Karpas-422 (cell line): ENCODE results near the gene GAL. TPM values are rescaled to one million over a fixed set of nuclear protein-coding genes. Genes with fewer than 3 reads are reported as not detected.

Source experiments
- DNase-seq: peaks from one replicate; pipeline ENCODE4 v3.0.0-alpha.2; 2015
- H2AFZ ChIP-seq: fragments of 200-600 bp; sonication (generic); 2 replicates; pipeline ENCODE4 v1.6.1; 2014; ENCODE audit warnings: antibody characterized with exemption, low read length, mixed read lengths
- H3K27ac ChIP-seq: fragments of 200-600 bp; sonication (generic); 2 replicates; pipeline ENCODE4 v1.5.1; 2014; ENCODE audit warnings: mild to moderate bottlenecking, low read length, moderate library complexity
- H3K27me3 ChIP-seq: fragments of 200-600 bp; sonication (generic); 2 replicates; pipeline ENCODE4 v1.6.1; 2014; ENCODE audit warnings: low read length, mixed read lengths
- H3K36me3 ChIP-seq: fragments of 200-600 bp; sonication (generic); 2 replicates; pipeline ENCODE4 v1.6.1; 2014; ENCODE audit warnings: low read length, mixed read lengths; ENCODE audit not compliant: insufficient read depth
- H3K4me1 ChIP-seq: fragments of 200-600 bp; sonication (generic); 2 replicates; pipeline ENCODE4 v1.6.1; 2014; ENCODE audit warnings: mild to moderate bottlenecking, low read length, mixed read lengths
- H3K4me2 ChIP-seq: fragments of 200-600 bp; sonication (generic); 2 replicates; pipeline ENCODE4 v1.6.1; 2014; ENCODE audit warnings: low read length, low read depth, mild to moderate bottlenecking; ENCODE audit not compliant: poor library complexity, severe bottlenecking
- H3K4me3 ChIP-seq: fragments of 200-600 bp; sonication (generic); 2 replicates; pipeline ENCODE4 v1.5.1; 2014; ENCODE audit warnings: mild to moderate bottlenecking, antibody characterized with exemption, low read length, mixed read lengths
- H3K79me2 ChIP-seq: fragments of 200-600 bp; sonication (generic); 2 replicates; pipeline ENCODE4 v1.6.1; 2014; ENCODE audit warnings: mild to moderate bottlenecking, low read length, mixed read lengths
- H3K9ac ChIP-seq: fragments of 200-600 bp; sonication (generic); 2 replicates; pipeline ENCODE4 v1.6.0; 2014; ENCODE audit warnings: low read length
- H3K9me2 ChIP-seq: fragments of 200-600 bp; sonication (generic), shearing (Covaris generic); replicated peaks from 2 replicates; pipeline ENCODE4 v1.6.0; 2014; ENCODE audit warnings: mild to moderate bottlenecking, low read length, moderate library complexity; ENCODE audit not compliant: insufficient read depth
- H3K9me3 ChIP-seq: fragments of 300-700, 200-600 bp; sonication (generic); 2 replicates; pipeline ENCODE4 v1.6.1; 2014; ENCODE audit warnings: low read length, mixed read lengths
- H4K20me1 ChIP-seq: fragments of 200-600 bp; sonication (generic); 2 replicates; pipeline ENCODE4 v1.6.1; 2014; ENCODE audit warnings: mild to moderate bottlenecking, antibody characterized with exemption, low read length, low read depth; ENCODE audit not compliant: insufficient read depth
- total RNA-seq: library from RNA; depleted of rRNA; stranded (reverse); fragments of >200 nt; shearing (Covaris generic); gene quantifications from 2 replicates; pipeline ENCODE4 v1.2.3, GENCODE V29; 2014; ENCODE audit warnings: low replicate concordance

GAL gene
- total RNA-seq, 1 experiment from 2014 or later, result not detected

DNA sequence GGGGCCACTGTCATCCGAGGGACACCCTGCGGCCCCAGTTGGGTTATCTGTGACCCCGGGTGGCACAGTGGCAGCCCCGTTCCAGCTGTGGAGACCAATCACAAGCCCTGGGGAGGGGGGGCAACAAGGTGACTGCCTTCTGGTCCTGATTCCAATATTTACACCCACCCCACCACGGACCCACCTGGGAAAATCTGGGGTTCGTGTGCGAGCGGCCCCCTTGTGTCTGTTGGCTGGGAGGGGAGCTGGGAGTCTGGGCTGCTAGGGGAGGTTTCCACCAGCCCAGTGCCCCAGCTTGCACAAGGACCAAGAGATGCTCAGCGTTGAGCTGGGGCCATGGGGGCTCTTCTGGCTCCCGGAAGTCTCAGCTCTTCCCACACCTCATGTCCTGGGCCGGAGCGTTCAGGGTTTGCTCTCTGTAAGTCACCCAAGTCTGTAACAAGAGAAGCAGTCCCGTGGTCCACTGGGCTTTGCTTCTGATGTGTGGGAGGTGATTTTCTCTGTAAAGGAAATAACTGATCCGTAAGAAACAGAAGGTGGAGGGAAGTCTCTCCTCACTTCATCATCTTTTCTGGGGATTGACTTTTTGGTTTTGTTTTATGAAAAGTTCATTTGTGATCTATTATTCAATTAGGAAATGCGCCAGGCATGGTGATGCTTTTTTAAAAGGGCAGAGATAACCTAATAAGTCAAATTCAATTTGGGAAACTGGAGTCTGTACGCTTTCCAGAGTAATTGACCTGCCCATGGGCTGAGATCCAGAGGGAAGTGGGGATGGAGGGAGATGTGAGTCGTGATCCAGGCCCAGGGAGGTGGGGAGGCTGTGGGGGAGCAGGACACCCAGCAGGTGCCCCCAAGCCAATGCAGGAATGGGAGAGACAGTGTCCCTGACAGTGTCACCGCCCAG, 22.4 kb upstream of the GAL start:
- DNase-seq, result no peak
- Histone ChIP-seq H3K9ac (no peak overlapping the region), H3K36me3 (no peaks in the 10 kb centered on the region), H3K27me3 (no peaks in the 10 kb centered on the region; the same call in 1 of the 2 replicates), H3K4me3 (no peak overlapping the region), H3K27ac (no peak overlapping the region), H4K20me1 (no peaks in the 10 kb centered on the region), H3K79me2 (no peaks in the 10 kb centered on the region), H2AFZ (no peak overlapping the region), H3K4me2 (no peak overlapping the region), H3K4me1 (no peaks in the 10 kb centered on the region), H3K9me3 (no peaks in the 10 kb centered on the region), H3K9me2 (no peaks in the 10 kb centered on the region)

DNA sequence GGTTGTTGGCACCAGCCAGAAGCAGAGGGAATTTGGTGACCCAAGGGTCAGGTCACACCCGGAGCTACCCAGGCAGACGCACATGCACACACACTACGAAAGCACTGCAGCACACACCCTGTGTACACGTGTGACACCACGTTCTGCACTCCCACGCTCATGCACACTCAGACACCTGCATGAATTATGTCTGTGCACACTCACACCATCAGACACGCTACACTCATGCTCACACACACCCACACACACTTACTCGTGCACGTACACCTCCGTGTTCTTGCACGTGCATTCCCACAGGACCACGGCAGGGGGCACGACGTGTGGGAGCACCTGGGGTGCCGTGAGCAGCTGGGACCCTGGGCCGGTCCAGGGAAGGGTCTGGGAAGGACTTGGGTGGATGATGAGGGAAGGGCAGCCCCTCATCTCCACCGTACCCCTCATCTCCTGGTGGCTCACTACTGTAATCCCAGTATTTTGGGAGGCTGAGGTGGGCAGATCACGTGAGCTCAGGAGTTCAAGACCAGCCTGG, 20.8 kb upstream of the GAL start:
- Histone ChIP-seq H4K20me1 (no peaks in the 10 kb centered on the region), H3K9ac (no peak overlapping the region), H3K9me3 (no peaks in the 10 kb centered on the region), H3K36me3 (no peaks in the 10 kb centered on the region), H3K4me2 (no peak overlapping the region), H3K27me3 (no peaks in the 10 kb centered on the region), H3K79me2 (no peaks in the 10 kb centered on the region), H2AFZ (no peak overlapping the region), H3K27ac (no peak overlapping the region), H3K9me2 (no peaks in the 10 kb centered on the region), H3K4me3 (no peak overlapping the region), H3K4me1 (no peaks in the 10 kb centered on the region)
- no peak for DNase-seq

DNA sequence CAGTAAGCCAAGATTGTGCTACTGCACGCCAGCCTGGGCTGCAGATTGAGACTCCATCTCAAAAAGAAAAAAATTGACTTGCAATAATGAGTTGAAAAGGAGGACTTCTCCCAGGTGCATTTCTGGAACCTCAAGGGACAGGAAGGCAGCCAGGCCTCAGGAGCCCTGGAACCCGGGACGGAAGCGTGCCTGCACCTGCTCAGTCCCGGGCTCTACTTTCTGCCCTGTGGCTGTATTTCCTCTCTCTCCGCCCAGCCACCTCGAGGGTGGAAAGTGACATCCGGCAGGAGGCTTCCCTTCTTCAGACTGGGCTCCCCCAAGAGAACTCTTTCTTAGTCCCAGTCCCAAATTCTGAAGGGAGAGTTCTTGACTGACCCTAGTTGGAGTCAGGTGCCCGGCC, 20.2 kb upstream of the GAL start:
- Histone ChIP-seq H3K79me2 (no peaks in the 10 kb centered on the region), H3K9me3 (no peaks in the 10 kb centered on the region), H3K9ac (no peak overlapping the region), H3K27ac (no peak overlapping the region), H3K4me1 (no peaks in the 10 kb centered on the region), H3K27me3 (no peaks in the 10 kb centered on the region), H3K9me2 (no peaks in the 10 kb centered on the region), H3K36me3 (no peaks in the 10 kb centered on the region), H2AFZ (no peak overlapping the region), H4K20me1 (no peaks in the 10 kb centered on the region), H3K4me2 (no peak overlapping the region), H3K4me3 (no peak overlapping the region)
- DNase-seq, result no peak

DNA sequence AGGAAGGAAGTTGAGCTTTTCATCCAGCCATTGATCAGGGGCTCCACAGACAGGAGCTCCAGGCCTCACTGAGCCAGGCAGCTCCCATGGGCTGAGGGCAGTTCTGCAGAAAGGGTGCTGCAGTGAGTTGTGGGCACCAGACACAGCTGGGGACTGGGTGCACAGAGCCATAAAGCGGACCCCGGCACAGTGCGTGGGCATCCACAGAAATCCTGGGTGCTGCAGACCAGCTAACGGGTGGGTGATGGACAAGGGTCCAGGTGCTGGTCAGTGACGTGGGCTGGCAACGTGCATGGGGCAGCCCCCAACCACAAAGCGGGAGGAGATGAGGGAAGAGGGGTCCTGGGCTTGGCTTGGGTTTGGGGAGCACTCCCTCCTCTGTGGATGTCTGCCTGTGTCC, 19.4 kb upstream of the GAL start:
- Histone ChIP-seq H2AFZ (no peak overlapping the region), H3K27ac (no peak overlapping the region), H4K20me1 (no peaks in the 10 kb centered on the region), H3K4me1 (no peaks in the 10 kb centered on the region), H3K79me2 (no peaks in the 10 kb centered on the region), H3K27me3 (no peaks in the 10 kb centered on the region), H3K4me2 (no peak overlapping the region), H3K9ac (no peak overlapping the region), H3K9me3 (no peaks in the 10 kb centered on the region), H3K36me3 (no peaks in the 10 kb centered on the region), H3K9me2 (no peaks in the 10 kb centered on the region), H3K4me3 (no peak overlapping the region)
- DNase-seq, result no peak

DNA sequence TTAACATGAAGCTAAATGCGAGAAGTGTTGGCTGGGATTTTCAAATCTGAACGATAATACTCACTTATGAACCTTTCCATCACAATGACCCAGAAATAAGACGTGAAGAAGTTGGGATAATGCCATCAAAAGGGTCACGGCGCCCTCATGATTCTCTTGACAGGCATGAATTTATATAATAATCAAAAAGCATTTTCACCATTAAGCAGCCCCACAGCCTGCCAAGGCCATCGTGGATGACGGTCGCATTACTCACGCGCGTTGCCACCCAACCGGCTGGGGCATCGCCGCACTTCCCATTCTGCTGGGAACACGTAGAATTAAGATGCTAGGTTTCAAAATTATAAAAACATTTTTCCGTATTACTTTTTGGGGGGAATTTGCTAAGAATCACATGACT, 18.9 kb upstream of the GAL start:
- DNase-seq, result no peak
- Histone ChIP-seq H3K9me3 (no peaks in the 10 kb centered on the region), H4K20me1 (no peaks in the 10 kb centered on the region)

DNA sequence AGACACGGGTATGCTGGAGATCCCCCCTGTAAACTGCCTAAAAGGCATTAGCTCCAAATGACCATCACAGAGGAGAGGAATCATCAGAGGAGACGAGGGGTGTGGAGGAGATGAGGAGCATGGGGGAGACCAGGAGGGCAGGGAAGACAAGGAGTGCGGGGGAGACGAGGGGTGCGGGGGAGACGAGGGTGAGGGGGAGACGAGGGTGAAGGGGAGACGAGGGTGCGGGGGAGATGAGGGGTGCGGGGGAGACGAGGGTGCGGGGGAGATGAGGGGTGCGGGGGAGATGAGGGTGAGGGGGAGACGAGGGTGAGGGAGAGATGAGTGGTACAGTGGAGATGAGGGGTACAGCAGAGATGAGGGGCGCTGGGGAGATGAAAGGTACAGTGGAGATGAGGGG, 17.5 kb upstream of the GAL start:
- Histone ChIP-seq H3K9me2 (no peaks in the 10 kb centered on the region), H2AFZ (no peak overlapping the region), H3K27ac (no peak overlapping the region), H3K36me3 (no peaks in the 10 kb centered on the region), H3K9me3 (no peaks in the 10 kb centered on the region), H3K4me3 (no peak overlapping the region), H3K4me1 (no peaks in the 10 kb centered on the region), H3K27me3 (no peaks in the 10 kb centered on the region), H3K9ac (no peak overlapping the region), H3K79me2 (no peaks in the 10 kb centered on the region), H3K4me2 (no peak overlapping the region), H4K20me1 (no peaks in the 10 kb centered on the region)
- DNase-seq, result no peak

More for the DNA sequence above, 18.9 kb upstream of the GAL start:
- H3K9ac ChIP-seq, result no peak overlapping the region
- H3K4me2 ChIP-seq, result no peak overlapping the region
- H3K4me1 ChIP-seq, result no peaks in the 10 kb centered on the region
- no peaks in the 10 kb centered on the region for H3K9me2 ChIP-seq
- no peak overlapping the region for H2AFZ ChIP-seq
- no peaks in the 10 kb centered on the region for H3K27me3 ChIP-seq
- H3K36me3 ChIP-seq, result no peaks in the 10 kb centered on the region
- no peak overlapping the region for H3K4me3 ChIP-seq
- H3K79me2 ChIP-seq, result no peaks in the 10 kb centered on the region
- no peak overlapping the region for H3K27ac ChIP-seq

DNA sequence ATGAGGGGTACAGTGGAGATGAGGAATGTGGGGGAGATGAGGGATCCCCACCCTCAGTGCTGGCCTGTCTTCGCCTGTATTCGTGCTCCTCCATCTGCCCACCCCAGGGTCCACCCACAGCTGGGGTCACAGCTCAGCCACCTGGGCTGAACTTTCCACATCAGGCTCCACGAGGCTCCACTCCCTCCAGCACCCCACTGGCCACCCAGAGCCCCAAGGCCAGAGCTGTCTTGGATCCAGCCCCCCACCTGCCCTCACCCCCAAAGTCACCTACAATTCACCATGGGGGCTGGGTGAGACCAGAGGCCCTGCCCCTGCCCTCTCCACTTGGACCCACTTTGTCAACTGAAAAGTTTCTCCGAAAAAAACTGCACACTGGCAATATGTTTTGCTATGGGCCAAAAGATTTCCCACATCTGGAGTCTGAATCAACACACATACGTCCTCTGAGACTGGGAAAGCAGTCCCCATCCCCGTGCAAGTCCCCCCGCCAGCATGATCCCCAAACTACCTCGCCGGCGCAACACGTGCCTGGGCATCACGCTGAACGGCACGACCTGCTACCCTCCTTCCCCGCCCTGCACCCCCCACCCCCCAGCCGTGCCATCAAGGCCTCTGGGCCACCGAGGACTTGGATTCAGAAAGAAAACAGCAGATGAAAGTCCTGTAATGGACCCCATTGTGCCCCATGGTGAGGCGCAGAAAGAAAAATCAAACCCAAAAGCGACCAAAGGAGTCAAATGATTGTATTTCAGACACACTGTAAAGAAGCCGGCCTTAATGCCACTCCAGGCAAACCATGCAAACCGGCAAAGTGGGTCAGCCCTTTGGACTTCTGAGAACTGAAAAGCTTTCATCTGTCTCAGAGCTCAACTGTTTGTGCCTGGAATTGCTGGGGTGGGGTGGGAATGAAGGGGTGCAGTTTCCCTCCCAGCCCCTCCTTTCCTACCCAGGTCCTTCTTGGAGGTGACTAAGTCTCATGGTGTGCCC, 16.5 kb upstream of the GAL start:
- no peak overlapping the region for H3K4me2 ChIP-seq
- no peaks in the 10 kb centered on the region for H3K9me2 ChIP-seq
- H3K27me3 ChIP-seq, result no peaks in the 10 kb centered on the region
- no peaks in the 10 kb centered on the region for H3K9me3 ChIP-seq
- no peaks in the 10 kb centered on the region for H3K4me1 ChIP-seq
- H2AFZ ChIP-seq, result no peak overlapping the region
- H4K20me1 ChIP-seq, result no peaks in the 10 kb centered on the region
- no peaks in the 10 kb centered on the region for H3K79me2 ChIP-seq
- H3K36me3 ChIP-seq, result no peaks in the 10 kb centered on the region
- H3K4me3 ChIP-seq, result no peak overlapping the region
- DNase-seq, result no peak
- H3K27ac ChIP-seq, result no peak overlapping the region
- no peak overlapping the region for H3K9ac ChIP-seq
